ENCODE data around the gene ANKS1B. TPM values are rescaled to one million over a fixed set of nuclear protein-coding genes. Genes with fewer than 3 reads are reported as not detected.

ANKS1B gene
- polyA plus RNA-seq, 3 donors = 3.9 to 5.2 (median 4.6) TPM

GRCh38 chr12:99976762-99977161, 8.0 kb downstream of the ANKS1B start:
- no peak for DNase-seq (ENCODE audit: extremely low read depth in 1 of 11, low read depth in 9 of 11, low spot score in 4 of 11)

GRCh38 chr12:99975321-99975720, 9.4 kb downstream of the ANKS1B start:
- DNase-seq (ENCODE audit: extremely low read depth in 1 of 11, low read depth in 9 of 11, low spot score in 4 of 11) = no peak

GRCh38 chr12:99974146-99974545, 10.6 kb downstream of the ANKS1B start:
- DNase-seq (ENCODE audit: extremely low read depth in 1 of 11, low read depth in 9 of 11, low spot score in 4 of 11) = no peak

- no peak for DNase-seq (ENCODE audit: extremely low read depth in 1 of 11, low read depth in 9 of 11, low spot score in 4 of 11)
Observed at GRCh38 chr12:99966429-99966828, 18.3 kb downstream of the ANKS1B start.

GRCh38 chr12:99960311-99960710, 24.4 kb downstream of the ANKS1B start:
- DNase-seq (ENCODE audit: extremely low read depth in 1 of 11, low read depth in 9 of 11, low spot score in 4 of 11) = peak in 1 of 11 donors; percentile 0

- DNase-seq (ENCODE audit: extremely low read depth in 1 of 11, low read depth in 9 of 11, low spot score in 4 of 11) = no peak
Observed at GRCh38 chr12:99959549-99960170, 25.1 kb downstream of the ANKS1B start.

- no peak for DNase-seq (ENCODE audit: extremely low read depth in 1 of 11, low read depth in 9 of 11, low spot score in 4 of 11)
Observed at GRCh38 chr12:99957866-99958466, 26.8 kb downstream of the ANKS1B start.

- DNase-seq (ENCODE audit: extremely low read depth in 1 of 11, low read depth in 9 of 11, low spot score in 4 of 11) = no peak
Observed at GRCh38 chr12:99954724-99955123, 30.0 kb downstream of the ANKS1B start.

- no peak for DNase-seq (ENCODE audit: extremely low read depth in 1 of 11, low read depth in 9 of 11, low spot score in 4 of 11)
Observed at GRCh38 chr12:99948370-99948769, 36.4 kb downstream of the ANKS1B start.

GRCh38 chr12:99946131-99946530, 38.6 kb downstream of the ANKS1B start:
- no peak for DNase-seq (ENCODE audit: extremely low read depth in 1 of 11, low read depth in 9 of 11, low spot score in 4 of 11)

GRCh38 chr12:99935608-99936007, 49.1 kb downstream of the ANKS1B start:
- no peak for DNase-seq (ENCODE audit: extremely low read depth in 1 of 11, low read depth in 9 of 11, low spot score in 4 of 11)

- DNase-seq (ENCODE audit: extremely low read depth in 1 of 11, low read depth in 9 of 11, low spot score in 4 of 11) = no peak
Observed at GRCh38 chr12:99926511-99927169, 58.1 kb downstream of the ANKS1B start.

GRCh38 chr12:99920353-99920960, 64.3 kb downstream of the ANKS1B start:
- no peak for DNase-seq (ENCODE audit: extremely low read depth in 1 of 11, low read depth in 9 of 11, low spot score in 4 of 11)

GRCh38 chr12:99917711-99918402, 66.9 kb downstream of the ANKS1B start:
- no peak for DNase-seq (ENCODE audit: extremely low read depth in 1 of 11, low read depth in 9 of 11, low spot score in 4 of 11)

GRCh38 chr12:99916555-99916954, 68.2 kb downstream of the ANKS1B start:
- DNase-seq (ENCODE audit: extremely low read depth in 1 of 11, low read depth in 9 of 11, low spot score in 4 of 11) = no peak

- no peak for DNase-seq (ENCODE audit: extremely low read depth in 1 of 11, low read depth in 9 of 11, low spot score in 4 of 11)
Observed at GRCh38 chr12:99915251-99916082, 69.3 kb downstream of the ANKS1B start.

GRCh38 chr12:99914206-99914605, 70.5 kb downstream of the ANKS1B start:
- no peak for DNase-seq (ENCODE audit: extremely low read depth in 1 of 11, low read depth in 9 of 11, low spot score in 4 of 11)

GRCh38 chr12:99911967-99912366, 72.8 kb downstream of the ANKS1B start:
- no peak for DNase-seq (ENCODE audit: extremely low read depth in 1 of 11, low read depth in 9 of 11, low spot score in 4 of 11)

- DNase-seq (ENCODE audit: extremely low read depth in 1 of 11, low read depth in 9 of 11, low spot score in 4 of 11) = peak in 6 of 11 donors; percentile 1 to 28 (median 14)
Observed at GRCh38 chr12:99911081-99911480, 73.7 kb downstream of the ANKS1B start.

Data from renal cortex interstitium (tissue), 11 donors.